DOHH2 (cell line): Measurements from ENCODE around the gene HACD2.

Source experiments
- CTCF ChIP-seq: fragments of 200-600 bp; sonication (generic); IDR thresholded peaks from one replicate; pipeline ENCODE4 v1.5.1; 2014; ENCODE audit warnings: antibody characterized with exemption, mild to moderate bottlenecking, low read depth, low read length; ENCODE audit not compliant: poor library complexity, severe bottlenecking
- EZH2phosphoT487 ChIP-seq: fragments of 200-600 bp; sonication (generic); IDR thresholded peaks from 2 replicates; pipeline ENCODE4 v1.6.1; 2017; ENCODE audit warnings: borderline replicate concordance, mild to moderate bottlenecking, antibody characterized with exemption, low read length, moderate library complexity, mixed read lengths

- no peak for TF ChIP-seq CTCF
- no peak for TF ChIP-seq EZH2phosphoT487
Observed at GRCh38 chr3:123584284-123584987, 417 bp downstream of the HACD2 start.
